ENCODE data around the gene NTRK3.

Gene NTRK3

DNA sequence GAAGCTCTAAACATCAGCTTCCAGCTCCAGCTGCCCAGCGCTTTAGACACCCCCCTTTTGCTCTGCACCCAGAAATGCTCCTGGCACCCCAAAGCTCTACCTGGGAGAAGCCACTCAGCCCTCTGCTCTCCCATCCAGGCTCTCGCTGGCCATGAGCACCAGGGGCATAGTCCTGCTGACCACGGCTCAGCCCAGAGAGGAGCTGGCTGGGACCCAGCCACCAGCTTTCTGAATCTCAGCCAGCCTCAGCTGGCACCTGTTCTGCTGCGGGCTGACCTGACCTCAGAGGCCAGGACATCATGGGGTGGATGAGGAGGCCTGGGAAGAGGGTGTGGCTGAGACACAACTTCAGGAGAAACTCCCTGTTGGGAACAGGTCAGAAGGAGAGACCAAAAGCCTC is 8.6 kb downstream of the NTRK3 start:
- TF ChIP-seq, protein P1, sequence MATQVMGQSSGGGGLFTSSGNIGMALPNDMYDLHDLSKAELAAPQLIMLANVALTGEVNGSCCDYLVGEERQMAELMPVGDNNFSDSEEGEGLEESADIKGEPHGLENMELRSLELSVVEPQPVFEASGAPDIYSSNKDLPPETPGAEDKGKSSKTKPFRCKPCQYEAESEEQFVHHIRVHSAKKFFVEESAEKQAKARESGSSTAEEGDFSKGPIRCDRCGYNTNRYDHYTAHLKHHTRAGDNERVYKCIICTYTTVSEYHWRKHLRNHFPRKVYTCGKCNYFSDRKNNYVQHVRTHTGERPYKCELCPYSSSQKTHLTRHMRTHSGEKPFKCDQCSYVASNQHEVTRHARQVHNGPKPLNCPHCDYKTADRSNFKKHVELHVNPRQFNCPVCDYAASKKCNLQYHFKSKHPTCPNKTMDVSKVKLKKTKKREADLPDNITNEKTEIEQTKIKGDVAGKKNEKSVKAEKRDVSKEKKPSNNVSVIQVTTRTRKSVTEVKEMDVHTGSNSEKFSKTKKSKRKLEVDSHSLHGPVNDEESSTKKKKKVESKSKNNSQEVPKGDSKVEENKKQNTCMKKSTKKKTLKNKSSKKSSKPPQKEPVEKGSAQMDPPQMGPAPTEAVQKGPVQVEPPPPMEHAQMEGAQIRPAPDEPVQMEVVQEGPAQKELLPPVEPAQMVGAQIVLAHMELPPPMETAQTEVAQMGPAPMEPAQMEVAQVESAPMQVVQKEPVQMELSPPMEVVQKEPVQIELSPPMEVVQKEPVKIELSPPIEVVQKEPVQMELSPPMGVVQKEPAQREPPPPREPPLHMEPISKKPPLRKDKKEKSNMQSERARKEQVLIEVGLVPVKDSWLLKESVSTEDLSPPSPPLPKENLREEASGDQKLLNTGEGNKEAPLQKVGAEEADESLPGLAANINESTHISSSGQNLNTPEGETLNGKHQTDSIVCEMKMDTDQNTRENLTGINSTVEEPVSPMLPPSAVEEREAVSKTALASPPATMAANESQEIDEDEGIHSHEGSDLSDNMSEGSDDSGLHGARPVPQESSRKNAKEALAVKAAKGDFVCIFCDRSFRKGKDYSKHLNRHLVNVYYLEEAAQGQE (IDR thresholded peaks at IDR 0.05; ENCODE audit: insufficient read depth in 1 of 2, low read depth in 2 of 2, low read length in 2 of 2) = no peak
- no peak for TF ChIP-seq FOXP2 (optimal IDR thresholded peaks at IDR 0.05; ENCODE audit: borderline replicate concordance, extremely low read depth, extremely low read length, insufficient read depth)
- TF ChIP-seq TAF1 (IDR thresholded peaks at IDR 0.05; ENCODE audit: borderline replicate concordance, insufficient read depth, low read length) = no peak
- TF ChIP-seq POLR2AphosphoS5 (IDR thresholded peaks at IDR 0.05; ENCODE audit: low read depth, low read length) = no peak
- TF ChIP-seq SIN3A (IDR thresholded peaks at IDR 0.05; ENCODE audit: borderline replicate concordance, insufficient read depth, low read length) = no peak

DNA sequence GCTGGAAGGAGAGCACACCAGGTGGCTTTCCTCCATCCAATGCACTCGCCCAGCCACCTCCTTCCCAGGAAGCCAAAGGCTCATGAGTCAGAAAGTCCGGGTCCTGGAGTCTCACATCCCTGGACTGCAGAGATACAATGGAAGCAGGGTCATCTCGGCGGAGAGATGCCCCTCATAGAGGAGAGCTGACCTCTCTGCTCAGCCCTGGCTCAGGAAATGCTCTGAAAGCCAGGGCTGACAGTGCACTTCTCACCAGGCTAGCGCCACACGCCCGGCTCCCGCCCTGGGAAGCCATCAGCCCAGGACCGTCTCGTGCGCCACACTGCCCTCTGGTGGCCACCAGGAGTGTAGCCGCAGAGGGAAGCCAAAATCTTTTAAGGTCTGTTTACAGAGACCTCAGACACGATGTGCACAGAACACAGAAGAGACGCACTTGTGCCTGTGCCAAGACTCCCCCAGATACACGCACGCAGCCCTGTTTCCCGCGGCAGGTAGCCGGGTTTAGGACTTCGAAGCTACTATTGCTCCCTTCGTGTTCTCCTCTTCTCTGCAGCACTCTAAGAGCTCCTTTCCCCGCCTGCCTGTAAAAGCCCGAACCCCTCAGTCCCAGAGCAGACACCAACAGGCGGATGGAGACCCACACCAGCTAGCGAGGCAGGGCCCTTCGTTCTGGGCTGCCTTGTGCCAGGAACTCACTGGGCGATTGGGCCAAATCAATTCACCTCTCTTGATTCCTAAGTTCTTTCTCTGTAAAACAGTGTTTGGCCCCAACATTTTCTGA is 9.7 kb downstream of the NTRK3 start:
- TF ChIP-seq TAF1 (IDR thresholded peaks at IDR 0.05; ENCODE audit: borderline replicate concordance, insufficient read depth, low read length) = no peak
- no peak for TF ChIP-seq POLR2AphosphoS5 (IDR thresholded peaks at IDR 0.05; ENCODE audit: low read depth, low read length)
- no peak for TF ChIP-seq SIN3A (IDR thresholded peaks at IDR 0.05; ENCODE audit: borderline replicate concordance, insufficient read depth, low read length)
- TF ChIP-seq, protein P1 (IDR thresholded peaks at IDR 0.05; ENCODE audit: insufficient read depth in 1 of 2, low read depth in 2 of 2, low read length in 2 of 2) = no peak
- no peak for TF ChIP-seq FOXP2 (optimal IDR thresholded peaks at IDR 0.05; ENCODE audit: borderline replicate concordance, extremely low read depth, extremely low read length, insufficient read depth)

DNA sequence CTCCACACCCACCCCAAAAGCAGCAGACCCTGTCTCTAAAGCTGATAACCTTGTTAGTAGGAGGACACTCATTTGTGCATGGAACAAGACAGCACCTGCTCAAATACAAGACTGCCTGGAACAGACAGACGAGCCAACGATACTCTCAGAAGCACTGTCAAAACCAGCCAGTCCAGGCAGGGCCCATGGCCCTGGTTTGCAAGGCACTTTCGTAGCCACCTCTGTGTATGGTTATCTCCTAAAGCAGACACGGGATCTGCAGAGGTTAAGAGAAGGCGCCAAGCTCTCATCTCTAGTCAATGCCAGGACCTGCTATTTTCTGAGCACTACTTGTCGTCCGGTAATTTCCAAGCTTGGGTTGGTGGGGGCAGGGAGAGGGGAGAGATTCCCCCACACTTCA is 10.5 kb downstream of the NTRK3 start:
- TF ChIP-seq, protein P1 (IDR thresholded peaks at IDR 0.05; ENCODE audit: insufficient read depth in 1 of 2, low read depth in 2 of 2, low read length in 2 of 2) = no peak
- TF ChIP-seq TAF1 (IDR thresholded peaks at IDR 0.05; ENCODE audit: borderline replicate concordance, insufficient read depth, low read length) (no peak), POLR2AphosphoS5 (IDR thresholded peaks at IDR 0.05; ENCODE audit: low read depth, low read length) (no peak), FOXP2 (optimal IDR thresholded peaks at IDR 0.05; ENCODE audit: borderline replicate concordance, extremely low read depth, extremely low read length, insufficient read depth) (no peak), SIN3A (IDR thresholded peaks at IDR 0.05; ENCODE audit: borderline replicate concordance, insufficient read depth, low read length) (no peak)

DNA sequence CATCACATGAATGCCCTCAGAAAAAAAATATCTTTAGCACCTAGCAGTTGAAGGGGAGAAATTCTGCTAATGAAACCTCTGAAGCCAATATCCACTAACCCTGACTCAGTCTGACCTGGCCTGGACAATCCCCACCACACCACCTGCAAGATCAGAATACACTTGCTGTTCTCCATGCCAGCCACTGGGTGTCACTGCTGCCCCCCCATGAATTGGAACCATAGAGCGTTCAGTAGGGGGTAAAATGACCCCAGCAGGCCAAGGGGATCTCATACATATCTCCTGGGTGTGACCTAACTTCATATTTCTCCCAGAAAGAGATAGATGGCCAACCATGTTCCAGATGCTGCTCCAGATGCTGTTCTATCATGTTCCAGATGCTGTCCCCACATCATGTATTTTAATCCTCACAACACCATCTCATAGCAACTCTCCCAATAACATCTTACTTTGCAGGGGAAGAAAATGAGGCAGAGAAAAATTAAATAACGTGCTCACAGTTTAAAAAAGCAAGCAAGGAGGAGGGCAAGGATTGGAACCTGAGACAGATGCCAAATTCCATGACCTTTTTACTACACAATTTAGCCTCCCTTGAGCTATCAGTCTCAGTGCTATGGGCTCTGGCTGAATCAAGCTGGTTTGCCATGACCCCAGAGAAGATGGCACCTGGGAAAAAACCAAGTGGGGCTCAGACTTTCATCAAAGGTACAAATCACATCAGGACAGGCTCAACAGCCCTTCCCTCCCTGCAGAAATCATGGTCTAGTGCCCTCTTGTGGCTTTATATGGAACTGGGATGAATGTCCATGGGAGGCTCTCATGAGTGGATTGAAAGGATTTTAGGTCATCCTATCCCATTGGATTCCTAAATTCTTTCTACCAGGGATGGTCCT is 12.4 kb downstream of the NTRK3 start:
- TF ChIP-seq FOXP2 (optimal IDR thresholded peaks at IDR 0.05; ENCODE audit: borderline replicate concordance, extremely low read depth, extremely low read length, insufficient read depth) (no peak), POLR2AphosphoS5 (IDR thresholded peaks at IDR 0.05; ENCODE audit: low read depth, low read length) (no peak), TAF1 (IDR thresholded peaks at IDR 0.05; ENCODE audit: borderline replicate concordance, insufficient read depth, low read length) (no peak), SIN3A (IDR thresholded peaks at IDR 0.05; ENCODE audit: borderline replicate concordance, insufficient read depth, low read length) (no peak)
- TF ChIP-seq, protein P1 (IDR thresholded peaks at IDR 0.05; ENCODE audit: insufficient read depth in 1 of 2, low read depth in 2 of 2, low read length in 2 of 2) = no peak

Measured in PFSK-1 (cell line).